Common myeloid progenitor, CD34-positive (primary cell): ENCODE data around the gene DAPK1.
A peak's percentile ranks its signal among the peaks of the same experiment; 100 is the strongest.

ENCODE experiments used
- CTCF ChIA-PET: fragments of 350-600 bp; sonication (Branson Sonifier 250); formaldehyde crosslinking; loops from one replicate; lab custom pipeline; 2021; ENCODE audit warnings: antibody characterized with exemption; lab: Charles Lee
- POLR2A ChIA-PET: fragments of 350-600 bp; sonication (Branson Sonifier 250); formaldehyde crosslinking; loops from one replicate; lab custom pipeline; 2021; ENCODE audit warnings: antibody characterized with exemption; lab: Charles Lee
- DNase-seq, 3 donors: peaks; one replicate each; pipeline versions ENCODE4 v3.0.0 to v3.0.0-alpha.2; 2013
- H3K27ac ChIP-seq, 2 experiments: 1 replicate in 1 of 2; 2 replicates in 1 of 2; pipeline ENCODE4 v1.7.0; 2013; ENCODE audit warnings: inconsistent platforms in 2 of 2, low read length in 2 of 2, mild to moderate bottlenecking in 2 of 2, low read depth in 1 of 2, moderate library complexity in 1 of 2; ENCODE audit not compliant: severe bottlenecking in 2 of 2, insufficient read depth in 1 of 2, poor library complexity in 1 of 2
- H3K27me3 ChIP-seq, 5 experiments: replicated peaks in 2 of 5; 1 replicate in 3 of 5; 2 replicates in 2 of 5; pipeline versions ENCODE4 v1.6.1 to v1.7.0; 2013; ENCODE audit warnings: low read length in 4 of 5, mild to moderate bottlenecking in 2 of 5, moderate library complexity in 2 of 5, inconsistent platforms in 1 of 5; ENCODE audit not compliant: insufficient read depth in 5 of 5, control insufficient read depth in 4 of 5
- H3K36me3 ChIP-seq, 4 experiments: 1 replicate in 2 of 4; 2 replicates in 2 of 4; pipeline versions ENCODE4 v1.6.1 to v1.7.0; 2013; ENCODE audit warnings: low read length in 3 of 4, control low read depth in 1 of 4, mild to moderate bottlenecking in 1 of 4; ENCODE audit not compliant: control insufficient read depth in 4 of 4, insufficient read depth in 4 of 4
- H3K4me1 ChIP-seq, 4 experiments: 1 replicate in 3 of 4; 2 replicates in 1 of 4; pipeline versions ENCODE4 v1.6.1 to v1.7.1; 2013; ENCODE audit warnings: low read length in 3 of 4, mild to moderate bottlenecking in 3 of 4, control low read depth in 1 of 4, inconsistent platforms in 1 of 4, moderate library complexity in 1 of 4; ENCODE audit not compliant: control insufficient read depth in 4 of 4, insufficient read depth in 4 of 4; ENCODE audit errors: control extremely low read depth in 1 of 4
- H3K4me3 ChIP-seq, 7 experiments: 1 replicate in 4 of 7; 2 replicates in 3 of 7; pipeline versions ENCODE4 v1.5.1 to v1.7.0; 2013; ENCODE audit warnings: mild to moderate bottlenecking in 7 of 7, low read length in 6 of 7, moderate library complexity in 6 of 7, inconsistent platforms in 2 of 7, low read depth in 2 of 7, control low read depth in 1 of 7; ENCODE audit not compliant: insufficient read depth in 4 of 7, control insufficient read depth in 1 of 7; ENCODE audit errors: extremely low read depth in 1 of 7
- H3K9me3 ChIP-seq, 5 experiments: 1 replicate in 4 of 5; 2 replicates in 1 of 5; pipeline versions ENCODE4 v1.6.1 to v1.7.1; 2013; ENCODE audit warnings: low read length in 4 of 5, mild to moderate bottlenecking in 2 of 5, inconsistent platforms in 1 of 5, low read depth in 1 of 5, moderate library complexity in 1 of 5; ENCODE audit not compliant: control insufficient read depth in 4 of 5, insufficient read depth in 2 of 5; ENCODE audit errors: control extremely low read depth in 1 of 5
- WGBS: methylation state at CpG from one replicate; pipeline ENCODE4 v1.1.5; 2013; ENCODE audit not compliant: insufficient coverage; 5-methylcytosine and 5-hydroxymethylcytosine counted together

The DAPK1 gene

GRCh38 chr9:87515006-87515405 is 17.3 kb downstream of the DAPK1 start:
- peaks cover 45 to 95% (median 85%) of the 10 kb centered on the region in 4 experiments for H3K4me1 ChIP-seq
- peak overlapping the region in 1 of 2 experiments; percentile 79 for H3K27ac ChIP-seq
- ChIA-PET CTCF (interaction anchor here (1.1 to 2.5 kb wide), 6 partner anchors 12 to 41 kb away, joined by 3 to 11 read pairs (median 6); no protein-coding TSS in a partner anchor), POLR2A (interaction anchor here (1.0 kb wide), 1 partner anchor 42 kb away, joined by 3 read pairs; no protein-coding TSS in a partner anchor)
- H3K27me3 ChIP-seq, result no peaks in the 10 kb centered on the region
- no peak overlapping the region for H3K4me3 ChIP-seq
- WGBS, result no CpG with 5 or more reads among the region's 2 CpGs
- no peaks in the 10 kb centered on the region for H3K9me3 ChIP-seq
- DNase-seq, result no peak
- peaks cover 0 to 33% (median 16%) of the 10 kb centered on the region in 4 experiments for H3K36me3 ChIP-seq

- whole genome bisulfite sequencing, result 96% methylated on average over 8 of the region's 9 CpGs
- Histone ChIP-seq H3K27me3 (no peaks in the 10 kb centered on the region), H3K4me1 (peaks cover 44 to 95% (median 84%) of the 10 kb centered on the region in 4 experiments), H3K27ac (peak overlapping the region; percentile 62 to 79), H3K36me3 (peaks cover 0 to 26% (median 11%) of the 10 kb centered on the region in 4 experiments), H3K9me3 (no peaks in the 10 kb centered on the region), H3K4me3 (peak overlapping the region in 1 of 7 experiments; percentile 35)
- CTCF ChIA-PET, result interaction anchor here (0.8 to 2.5 kb wide), 9 partner anchors 9 to 22 kb away, joined by 3 to 11 read pairs (median 6); partner anchors contain the start of gene DAPK1
- DNase-seq, result no peak
- POLR2A ChIA-PET, result interaction anchor here (1.0 kb wide), 2 partner anchors 18 to 42 kb away, joined by 3 to 4 read pairs; partner anchors contain the start of gene DAPK1
Measured at GRCh38 chr9:87515588-87516221, 18.0 kb downstream of the DAPK1 start.

DNA sequence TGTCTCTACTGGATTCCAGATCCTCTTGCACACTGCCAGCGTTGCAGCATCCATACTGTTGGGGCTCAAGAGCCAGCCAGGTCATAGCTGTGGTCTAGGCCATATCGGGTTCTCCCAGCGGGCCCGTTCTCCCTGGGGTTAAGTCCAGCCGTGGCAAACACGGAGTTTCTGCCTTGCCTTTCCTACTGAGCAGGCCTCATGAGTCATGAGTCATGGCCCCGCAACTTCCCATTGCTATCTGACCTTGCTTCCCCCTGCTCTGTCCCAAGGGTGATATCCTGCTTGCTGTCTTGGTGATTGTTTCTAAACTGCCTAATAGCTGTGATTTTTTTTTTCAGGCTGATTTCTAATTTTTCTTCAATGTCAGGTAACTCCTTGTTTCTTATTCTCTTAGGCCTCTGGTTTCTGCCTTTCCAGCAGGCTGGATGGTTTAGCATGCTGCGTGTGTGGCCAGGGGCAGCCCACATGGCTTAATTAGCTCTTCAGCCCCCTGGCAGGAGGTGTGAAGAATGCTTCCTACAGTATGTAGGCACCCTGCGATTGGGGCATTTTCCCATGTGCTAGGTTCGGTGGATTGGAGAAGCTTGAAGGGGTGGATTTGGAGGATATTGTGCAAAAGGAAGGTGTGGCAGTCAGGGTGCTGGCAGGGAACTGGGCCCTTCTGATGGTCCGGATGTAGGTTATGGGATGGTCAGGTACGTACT is 18.7 kb downstream of the DAPK1 start:
- WGBS, result 31% methylated on average over 11 of the region's 12 CpGs
- Histone ChIP-seq H3K9me3 (no peaks in the 10 kb centered on the region), H3K27me3 (no peaks in the 10 kb centered on the region), H3K4me1 (peaks cover 44 to 95% (median 83%) of the 10 kb centered on the region in 4 experiments), H3K36me3 (peaks cover 0 to 23% (median 7%) of the 10 kb centered on the region in 4 experiments), H3K27ac (peak overlapping the region; percentile 62 to 79), H3K4me3 (peak overlapping the region in 2 of 7 experiments; percentile 20 to 35)
- CTCF ChIA-PET, result interaction anchor here (0.8 to 2.5 kb wide), 8 partner anchors 10 to 21 kb away, joined by 3 to 11 read pairs (median 6); partner anchors contain the start of gene DAPK1
- peak; percentile 87 to 95 (median 92) for DNase-seq
- POLR2A ChIA-PET, result interaction anchor here (1.0 kb wide), 1 partner anchor 18 kb away, joined by 4 read pairs; the partner anchor contains the start of gene DAPK1

- ChIA-PET CTCF (interaction anchor here (1.0 to 2.2 kb wide), 7 partner anchors 10 to 20 kb away, joined by 3 to 9 read pairs (median 6); partner anchors contain the start of gene DAPK1), POLR2A (no interaction called here)
- H3K27me3 ChIP-seq, result no peaks in the 10 kb centered on the region
- peak in 2 of 3 donors; percentile 72 to 83 for DNase-seq
- H3K4me1 ChIP-seq, result peaks cover 44 to 95% (median 83%) of the 10 kb centered on the region in 4 experiments
- WGBS, result 6% methylated on average over 3 of the region's 3 CpGs
- H3K36me3 ChIP-seq, result peaks cover 0 to 27% (median 9%) of the 10 kb centered on the region in 4 experiments
- H3K9me3 ChIP-seq, result no peaks in the 10 kb centered on the region
- peak overlapping the region in 3 of 7 experiments; percentile 1 to 27 (median 20) for H3K4me3 ChIP-seq
- peak overlapping the region in 1 of 2 experiments; percentile 79 for H3K27ac ChIP-seq
Measured at GRCh38 chr9:87516926-87517290, 19.2 kb downstream of the DAPK1 start.

DNA sequence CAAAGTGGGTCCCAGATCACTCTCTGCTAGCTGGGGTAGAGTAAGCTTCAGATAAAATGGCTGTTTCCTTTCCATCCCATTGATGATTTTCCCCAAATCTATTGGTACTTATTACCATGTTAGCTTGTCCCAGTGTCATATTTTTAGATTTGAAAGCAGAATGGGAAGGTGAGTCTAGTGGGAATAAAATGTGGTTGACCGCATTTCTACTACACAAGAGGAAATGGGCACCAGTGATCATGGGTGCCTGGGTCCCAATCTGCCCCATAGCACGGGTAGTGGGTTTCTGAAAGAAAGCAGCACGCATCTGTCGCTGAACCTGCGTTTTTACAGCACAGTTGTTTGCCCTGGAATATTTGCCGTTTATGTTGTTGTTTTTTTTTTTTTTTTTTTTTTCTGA is 20.1 kb downstream of the DAPK1 start:
- H3K4me3 ChIP-seq, result no peak overlapping the region
- WGBS, result 14% methylated on average over 1 of the region's 6 CpGs
- peak in 2 of 3 donors; percentile 70 to 80 for DNase-seq
- peaks cover 44 to 86% (median 80%) of the 10 kb centered on the region in 4 experiments for H3K4me1 ChIP-seq
- peaks cover 0 to 26% (median 10%) of the 10 kb centered on the region in 4 experiments for H3K36me3 ChIP-seq
- no peaks in the 10 kb centered on the region for H3K9me3 ChIP-seq
- no peak overlapping the region for H3K27ac ChIP-seq
- ChIA-PET CTCF (interaction anchor here (1.0 to 2.2 kb wide), 5 partner anchors 14 to 34 kb away, joined by 3 to 9 read pairs (median 3); no protein-coding TSS in a partner anchor), POLR2A (interaction anchor here (1.2 kb wide), 1 partner anchor 10 kb away, joined by 3 read pairs; no protein-coding TSS in a partner anchor)
- H3K27me3 ChIP-seq, result no peaks in the 10 kb centered on the region

- H3K4me3 ChIP-seq, result peak overlapping the region in 3 of 7 experiments; percentile 3 to 39 (median 16)
- peak; percentile 97 to 99 (median 97) for DNase-seq
- peaks cover 0 to 25% (median 10%) of the 10 kb centered on the region in 4 experiments for H3K36me3 ChIP-seq
- ChIA-PET POLR2A (interaction anchor here (0.6 to 1.2 kb wide), 3 partner anchors 9 to 21 kb away, joined by 3 read pairs; partner anchors contain the start of gene DAPK1), CTCF (interaction anchor here (0.6 to 2.7 kb wide), 6 partner anchors 11 to 1648 kb away, joined by 3 to 9 read pairs (median 5); partner anchors contain the start of gene DAPK1)
- WGBS, result 2% methylated on average over 9 of the region's 12 CpGs
- H3K9me3 ChIP-seq, result no peaks in the 10 kb centered on the region
- H3K4me1 ChIP-seq, result peaks cover 38 to 79% (median 71%) of the 10 kb centered on the region in 4 experiments
- peak overlapping the region; percentile 71 to 85 for H3K27ac ChIP-seq
- H3K27me3 ChIP-seq, result no peaks in the 10 kb centered on the region
Measured at GRCh38 chr9:87518702-87519335, 21.2 kb downstream of the DAPK1 start.
